CD4-positive, alpha-beta T cell treated with Interleukin-21 for 1 hour (primary cell): ENCODE data around the gene MAP4K2.
A peak's percentile ranks its signal among the peaks of the same experiment; 100 is the strongest.

ENCODE experiments used
- DNase-seq: peaks from one replicate; pipeline ENCODE4 v3.0.0-alpha.2; 2020

MAP4K2 gene

GRCh38 chr11:64810891-64811272 is 7.9 kb upstream of the MAP4K2 start:
- peak; percentile 62 for DNase-seq

- peak; percentile 80 for DNase-seq
These were observed 7.4 kb upstream of the MAP4K2 start, which contains the start of gene MEN1 for GRCh38 chr11:64810271-64810890. TSS of gene MEN1 (minus strand) at chr11:64810551. CDS start at chr11:64810109, 442 bp downstream.

- DNase-seq: peak; percentile 24
These were observed 6.8 kb upstream of the MAP4K2 start for GRCh38 chr11:64809781-64810241.

GRCh38 chr11:64805481-64805880 is 2.5 kb upstream of the MAP4K2 start:
- no peak for DNase-seq

GRCh38 chr11:64804346-64805210 is 1.6 kb upstream of the MAP4K2 start:
- DNase-seq: no peak

- no peak for DNase-seq
These were observed 882 bp upstream of the MAP4K2 start for GRCh38 chr11:64803846-64804345.

- DNase-seq: peak; percentile 52
These were observed 450 bp downstream of the MAP4K2 start for GRCh38 chr11:64802370-64803157.

- no peak for DNase-seq
These were observed 1.2 kb downstream of the MAP4K2 start for GRCh38 chr11:64801561-64802369.

- DNase-seq: no peak
These were observed 1.9 kb downstream of the MAP4K2 start for GRCh38 chr11:64801158-64801464.

GRCh38 chr11:64800303-64801157 is 2.5 kb downstream of the MAP4K2 start:
- DNase-seq: no peak

GRCh38 chr11:64799623-64800302 is 3.3 kb downstream of the MAP4K2 start:
- DNase-seq: no peak

GRCh38 chr11:64799256-64799622 is 3.8 kb downstream of the MAP4K2 start:
- DNase-seq: no peak

GRCh38 chr11:64796757-64797541 is 6.1 kb downstream of the MAP4K2 start:
- DNase-seq: no peak

- DNase-seq: no peak
These were observed 6.8 kb downstream of the MAP4K2 start for GRCh38 chr11:64796047-64796756.

- no peak for DNase-seq
These were observed 8.5 kb downstream of the MAP4K2 start for GRCh38 chr11:64794526-64794925.

GRCh38 chr11:64793271-64794160 is 9.5 kb downstream of the MAP4K2 start:
- DNase-seq: no peak

- no peak for DNase-seq
These were observed 10.5 kb downstream of the MAP4K2 start for GRCh38 chr11:64792482-64792881.

GRCh38 chr11:64791781-64792291 is 11.2 kb downstream of the MAP4K2 start:
- no peak for DNase-seq
